Heart right ventricle (tissue), 16 donors: ENCODE data around the gene RSF1. TPM values are rescaled to one million over a fixed set of nuclear protein-coding genes. Genes with fewer than 3 reads are reported as not detected.
A peak's percentile ranks its signal among the peaks of the same experiment; 100 is the strongest.
"Not testable (repeated sequence)": the region's sequence is repeated elsewhere in the genome, so short reads cannot be mapped to it uniquely, and the experiment has no call there.

Experiments used
- ATAC-seq, 8 donors: fragments of 200-7000 bp; cut with Tn5 transposase; one replicate each; pipeline ENCODE4 v1.9.1; 2020; ENCODE audit warnings: mild to moderate bottlenecking in 8 of 8, moderate library complexity in 8 of 8, moderate number of reproducible peaks in 1 of 8
- DNase-seq, 2 donors: peaks; one replicate each; pipeline ENCODE4 v3.0.0-alpha.2; 2020
- H3K27ac ChIP-seq, 10 donors: fragments of 200-600 bp; sonication (generic) in 2 of 10; one replicate each; pipeline versions ENCODE4 v1.5.0 to v1.8.0; 2020 to 2022; ENCODE audit warnings: mild to moderate bottlenecking in 3 of 10
- H3K27me3 ChIP-seq, 7 donors: fragments of 200-600 bp; one replicate each; pipeline ENCODE4 v1.8.0; 2021 to 2022; ENCODE audit warnings: mild to moderate bottlenecking in 2 of 7
- H3K36me3 ChIP-seq, 9 donors: fragments of 200-600 bp; sonication (generic) in 1 of 9; one replicate each; pipeline versions ENCODE4 v1.5.0 to v1.8.0; 2020 to 2022; ENCODE audit warnings: mild to moderate bottlenecking in 2 of 9
- H3K4me1 ChIP-seq, 9 donors: fragments of 200-600 bp; sonication (generic) in 1 of 9; one replicate each; pipeline versions ENCODE4 v1.5.0 to v1.8.0; 2020 to 2022; ENCODE audit warnings: mild to moderate bottlenecking in 4 of 9
- H3K4me3 ChIP-seq, 10 donors: fragments of 200-600 bp; sonication (generic) in 2 of 10; one replicate each; pipeline versions ENCODE4 v1.5.0 to v1.8.0; 2020 to 2022; ENCODE audit warnings: mild to moderate bottlenecking in 7 of 10, moderate library complexity in 2 of 10
- H3K9me3 ChIP-seq, 11 donors: fragments of 200-600 bp in 10 of 11; sonication (generic) in 2 of 11; one replicate each; pipeline versions ENCODE4 v1.5.0 to v1.8.0; 2013 to 2022; ENCODE audit warnings: mild to moderate bottlenecking in 2 of 11, control low read depth in 1 of 11, moderate library complexity in 1 of 11
- CTCF ChIP-seq, 9 donors: fragments of 200-600 bp; sonication (generic) in 2 of 9; IDR thresholded peaks; one replicate each; pipeline versions ENCODE4 v1.5.0 to v1.8.0; 2021 to 2022; ENCODE audit warnings: antibody characterized with exemption in 9 of 9, mild to moderate bottlenecking in 5 of 9, moderate library complexity in 1 of 9
- WGBS, 2 donors: extraction: QIAGEN DNeasy Blood & Tissue Kit; methylation state at CpG; one replicate each; pipeline ENCODE4 v1.1.7; 2013; ENCODE audit warnings: inconsistent platforms in 1 of 2; 5-methylcytosine and 5-hydroxymethylcytosine counted together
- intact Hi-C, 10 donors: fragments of 100-400 bp; cut with DNase I; formaldehyde crosslinking; loops; one replicate each; pipeline versions ENCODE4 v1.11.1 to v1.14.2; 2022
- polyA plus RNA-seq, 2 donors: library from polyadenylated mRNA; stranded (reverse); fragments of 200-250 nt; gene quantifications; one replicate each; pipeline ENCODE4 v1.2.3, GENCODE V29; 2013
- total RNA-seq, 10 donors: library from RNA; stranded (reverse); fragmentation: NEBNext Ultra II Directional in 3 of 10; extraction: Animal tissue kit (Norgen Biotek cat#: 25700) in 3 of 10; gene quantifications; one replicate each; pipeline versions ENCODE4 v1.2.1 to v1.2.4, GENCODE V29; 2021 to 2023
- donor health status: Arrhythmogenic right ventricular cardiomyopathy.
- donor health status: ischemic (EF 13 %, LVEDD 7.1; RV severe dilation, severe dysfunction).
- donor health status: healthy with polysubstance abuse.
- donor health status: DM: no; HTN: yes; CAD: no.
- donor health status: DM: no; HTN: no; CAD: no.
- donor health status: ischemic (EF 25% LVEDD 6.9; RV normal size, moderate dysfunction).
- donor health status: ischemic (EF 25% LVEDD 5.7; RV mildly dilated, moderate dysfunction).
- donor health status: healthy.
- donor health status: DM: yes; HTN: yes; CAD: no.
- donor health status: Ischemic cardiomyopathy.
- donor health status: ischemic (EF 35%, LVEDD 5.7; RV mildly dilated, moderate dysfunction).
- donor health status: nonischemic (EF 11% LVEDD 7.7; RV severe dilation, severe dysfunction).
- donor health status: DM: yes; HTN: yes; CAD: no.
- donor health status: PGD.
- donor health status: ischemic (EF 29% LVEDD 5.4; RV normal size, mild dysfunction).
- donor health status: nonischemic (EF 23%, LVEDD 6.1; RV moderate dilation, normal function).

The RSF1 gene
- total and polyA plus RNA-seq, 12 donors, result 4.6 to 55.9 (median 42.6) TPM

GRCh38 chr11:77828926-77829325, 8.4 kb upstream of the RSF1 start:
- ATAC-seq, result no peak
- intact Hi-C loops, result loop anchor here in 2 of 10 donors (10.0 kb wide), 1 partner anchor 166 kb away; the partner anchor contains the start of gene INTS4 (in 2 of the 2)

GRCh38 chr11:77823775-77824174, 3.3 kb upstream of the RSF1 start:
- Histone ChIP-seq H3K9me3 (peaks cover 0 to 6% (median 0%) of the 10 kb centered on the region in 11 donors), H3K27ac (peak overlapping the region in 7 of 10 donors; percentile 18 to 71 (median 45)), H3K4me3 (peak overlapping the region in 3 of 10 donors; percentile 1 to 10 (median 5)), H3K4me1 (peaks cover 4 to 37% (median 30%) of the 10 kb centered on the region in 9 donors), H3K36me3 (no peaks in the 10 kb centered on the region), H3K27me3 (no peaks in the 10 kb centered on the region)
- no peak for TF ChIP-seq CTCF (IDR thresholded peaks at IDR 0.05)
- ATAC-seq, result no peak
- 20 to 25% methylated on average over 1 of the region's 1 CpG for WGBS, 2 donors
- DNase-seq, result no peak
- intact Hi-C loops, result loop anchor here in 4 of 10 donors (5.0 to 10.0 kb wide), 2 partner anchors 169 to 171 kb away; partner anchors contain the start of gene INTS4 (in 4 of the 4)

More at GRCh38 chr11:77828926-77829325, 8.4 kb upstream of the RSF1 start:
- Histone ChIP-seq H3K27me3 (no peaks in the 10 kb centered on the region), H3K4me3 (no peak overlapping the region), H3K9me3 (peaks cover 0 to 11% (median 0%) of the 10 kb centered on the region in 11 donors), H3K27ac (no peak overlapping the region), H3K36me3 (peaks cover 0 to 8% (median 0%) of the 10 kb centered on the region in 9 donors), H3K4me1 (peaks cover 0 to 8% (median 4%) of the 10 kb centered on the region in 9 donors)
- DNase-seq, result no peak
- TF ChIP-seq CTCF (IDR thresholded peaks at IDR 0.05), result no peak
- WGBS, 2 donors, result 98 to 99% methylated on average over 2 of the region's 2 CpGs

GRCh38 chr11:77822126-77822525, 1.6 kb upstream of the RSF1 start:
- intact Hi-C loops, result loop anchor here in 4 of 10 donors (5.0 to 10.0 kb wide), 2 partner anchors 170 to 173 kb away; partner anchors contain the start of gene INTS4 (in 4 of the 4)

GRCh38 chr11:77821349-77821851, 878 bp upstream of the RSF1 start:
- TF ChIP-seq CTCF (IDR thresholded peaks at IDR 0.05), result no peak
- Histone ChIP-seq H3K4me1 (peaks cover 7 to 61% (median 51%) of the 10 kb centered on the region in 9 donors), H3K27ac (peak overlapping the region; percentile 11 to 98 (median 90)), H3K27me3 (no peaks in the 10 kb centered on the region), H3K36me3 (no peaks in the 10 kb centered on the region), H3K4me3 (peak overlapping the region; percentile 71 to 100 (median 97)), H3K9me3 (no peaks in the 10 kb centered on the region)
- intact Hi-C loops, result loop anchor here in 6 of 10 donors (1.0 to 10.0 kb wide), 4 partner anchors 171 to 173 kb away; partner anchors contain the start of gene INTS4 (in 6 of the 6)
- ATAC-seq (peak in 6 of 8 donors; percentile 2 to 10 (median 6)), DNase-seq (peak in 1 of 2 donors; percentile 21)
- 0 to 1% methylated on average over 16 of the region's 16 CpGs for WGBS, 2 donors

More at GRCh38 chr11:77822126-77822525, 1.6 kb upstream of the RSF1 start:
- Histone ChIP-seq H3K4me3 (peak overlapping the region in 9 of 10 donors; percentile 71 to 99 (median 97)), H3K4me1 (peaks cover 7 to 54% (median 45%) of the 10 kb centered on the region in 9 donors), H3K27ac (peak overlapping the region in 6 of 10 donors; percentile 80 to 98 (median 92))
- not testable (repeated sequence) for H3K9me3 ChIP-seq, H3K36me3 ChIP-seq, H3K27me3 ChIP-seq, ATAC-seq, DNase-seq
- WGBS, 2 donors, result 65 to 68% methylated on average over 13 of the region's 13 CpGs
